Stimulated activated naive CD4-positive, alpha-beta T cell (primary cell): ENCODE measurements around the gene PLEKHA1.

Experiments
- DNase-seq, 6 experiments: peaks; one replicate each; lab custom pipeline; 2025; lab: John Stamatoyannopoulos, UW

The PLEKHA1 gene

DNA sequence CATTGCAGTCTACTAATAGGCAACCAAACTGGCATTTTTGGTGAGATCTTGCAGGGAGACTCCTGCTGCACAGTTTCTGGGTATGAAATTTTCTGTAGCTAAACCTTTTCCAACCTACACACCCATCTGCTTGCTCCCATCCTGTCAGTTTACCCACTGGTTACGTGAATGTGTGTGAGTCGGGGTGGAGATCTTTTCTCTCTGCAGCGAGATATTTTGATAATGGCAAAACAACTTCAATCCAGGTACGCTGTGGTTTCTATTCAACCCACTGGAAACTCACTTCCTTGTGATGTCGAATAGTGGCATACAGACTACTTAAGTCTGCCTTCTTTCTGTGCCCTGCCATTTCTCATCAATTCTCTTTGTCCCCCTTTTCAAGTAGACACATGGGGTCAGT lies 4.5 kb downstream of the PLEKHA1 start:
- peak in 2 of 6 experiments; percentile 9 to 19 for DNase-seq

DNA sequence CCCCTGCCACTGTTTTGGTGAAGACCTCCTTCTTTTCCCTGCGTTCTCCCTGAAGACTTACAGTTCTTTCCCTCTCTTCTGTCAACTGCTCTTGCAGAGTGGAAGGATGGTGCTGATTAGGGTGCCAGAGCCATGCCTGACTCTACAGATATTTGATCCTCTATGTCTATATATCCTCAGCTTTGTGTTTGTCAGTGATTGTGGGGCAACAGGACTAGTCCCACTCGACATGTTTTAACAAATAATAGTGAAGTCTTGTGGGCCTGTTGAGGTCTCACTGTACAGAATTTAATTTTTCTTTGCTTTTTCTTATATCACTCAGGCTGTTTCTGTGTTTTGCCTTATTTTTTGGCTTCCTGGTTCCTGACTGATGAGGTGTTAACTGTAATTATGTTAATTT lies 5.0 kb downstream of the PLEKHA1 start:
- DNase-seq: no peak

DNA sequence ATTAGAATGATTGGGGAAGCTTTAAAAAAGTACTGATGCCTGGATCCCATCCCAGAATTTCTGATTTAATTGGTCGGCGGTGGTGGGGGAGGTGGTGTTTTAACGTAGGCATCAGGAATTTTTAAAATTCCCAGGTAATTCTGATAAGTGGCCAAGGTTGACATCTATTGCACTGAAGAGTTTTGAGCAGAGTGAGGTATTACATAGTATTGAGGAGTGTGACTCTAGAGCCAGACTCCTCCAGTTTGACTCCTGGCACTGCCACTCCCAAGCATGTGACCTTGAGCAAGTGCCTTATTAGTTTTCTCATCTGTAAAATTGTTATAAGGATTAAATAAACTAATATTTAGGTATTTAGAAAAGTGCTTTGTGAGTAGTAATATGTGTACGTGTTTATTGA lies 6.2 kb downstream of the PLEKHA1 start:
- no peak for DNase-seq

DNA sequence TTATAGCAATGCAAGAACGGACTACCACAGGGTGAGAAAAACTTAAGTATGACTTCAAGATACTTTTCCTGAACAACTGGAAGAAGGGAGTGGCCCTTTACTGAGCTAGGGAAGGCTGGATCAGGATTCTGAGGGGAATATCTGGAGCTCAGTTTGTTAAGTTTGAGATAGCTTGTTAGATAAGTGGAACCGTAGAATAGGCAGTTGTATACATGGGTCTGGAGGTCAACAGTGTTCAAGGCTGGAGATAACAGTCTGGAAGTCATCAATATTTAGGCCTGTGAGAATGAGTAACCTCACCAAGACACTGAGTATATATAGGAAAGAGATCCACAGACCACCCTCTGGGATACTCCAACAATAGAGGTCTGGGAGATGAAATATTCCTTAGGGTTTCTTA lies 7.2 kb downstream of the PLEKHA1 start:
- no peak for DNase-seq

DNA sequence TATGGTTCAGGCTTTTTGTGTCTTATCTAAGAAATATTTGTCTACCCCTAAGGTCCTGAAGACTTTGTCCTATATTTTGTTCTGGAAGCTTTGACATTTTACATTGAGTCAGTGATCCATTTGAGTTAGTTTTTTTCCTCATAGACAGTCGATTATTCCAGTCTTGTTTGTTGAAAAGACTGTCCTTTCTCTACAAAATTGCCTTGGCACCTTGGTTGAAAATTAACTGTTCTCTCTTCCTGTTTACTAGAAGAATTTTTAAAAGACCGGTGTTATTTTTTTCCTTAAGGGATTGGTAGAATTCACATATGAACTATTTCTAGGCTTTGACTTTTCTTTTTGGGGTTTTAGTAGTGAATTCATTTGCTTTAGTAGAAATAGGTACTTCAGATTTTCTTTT lies 12.0 kb downstream of the PLEKHA1 start:
- DNase-seq: no peak

DNA sequence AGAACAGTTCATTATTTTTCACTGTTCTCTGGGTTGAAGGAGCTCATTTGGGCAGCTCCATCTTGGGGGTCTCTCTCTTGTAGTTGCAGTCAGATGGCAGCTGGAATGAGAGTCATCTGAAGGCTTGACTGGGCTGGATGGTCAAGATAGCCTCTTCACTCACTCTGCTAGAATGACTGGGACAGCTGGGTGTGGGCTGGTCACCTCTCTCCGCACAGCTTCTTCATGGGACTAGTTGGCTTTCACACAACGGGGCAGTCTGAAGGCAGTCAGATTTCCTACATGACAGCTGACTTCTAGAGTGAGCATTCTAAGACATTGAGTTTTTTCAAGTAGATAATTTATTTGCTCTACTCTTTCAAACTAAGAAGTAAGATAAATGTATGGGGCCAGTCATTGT lies 13.1 kb downstream of the PLEKHA1 start:
- DNase-seq: no peak

DNA sequence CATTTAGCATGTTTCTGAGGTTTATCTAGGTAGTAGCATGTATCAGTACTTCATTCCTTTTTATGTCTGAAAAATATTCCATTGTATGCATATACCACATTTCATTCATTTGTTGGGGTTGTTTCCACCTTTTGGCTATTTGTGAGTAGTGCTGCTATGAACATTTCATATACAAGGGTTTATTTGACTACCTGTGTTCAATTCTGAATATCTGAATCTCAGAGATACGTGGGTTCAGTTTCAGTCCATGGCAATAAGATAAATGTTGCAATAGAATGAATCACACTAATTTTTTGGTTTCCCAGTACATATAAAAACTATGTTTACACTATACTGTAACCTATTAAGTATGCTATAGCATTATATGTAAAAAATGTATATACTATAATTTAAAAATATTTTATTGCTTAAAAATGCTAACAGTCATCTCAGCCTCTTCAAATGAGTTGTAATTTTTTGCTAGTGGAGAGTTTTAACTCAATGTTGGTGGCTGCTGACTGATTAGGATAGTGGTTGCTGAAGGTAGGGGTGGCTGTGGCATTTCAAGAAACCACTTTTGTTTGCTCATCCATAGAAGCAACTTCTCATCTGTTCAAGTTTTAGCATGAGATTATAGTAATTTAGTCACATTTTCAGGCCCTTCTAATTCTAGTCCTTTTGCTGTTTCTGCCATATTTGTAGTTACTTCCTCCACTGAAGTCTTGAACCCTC lies 13.9 kb downstream of the PLEKHA1 start:
- no peak for DNase-seq

DNA sequence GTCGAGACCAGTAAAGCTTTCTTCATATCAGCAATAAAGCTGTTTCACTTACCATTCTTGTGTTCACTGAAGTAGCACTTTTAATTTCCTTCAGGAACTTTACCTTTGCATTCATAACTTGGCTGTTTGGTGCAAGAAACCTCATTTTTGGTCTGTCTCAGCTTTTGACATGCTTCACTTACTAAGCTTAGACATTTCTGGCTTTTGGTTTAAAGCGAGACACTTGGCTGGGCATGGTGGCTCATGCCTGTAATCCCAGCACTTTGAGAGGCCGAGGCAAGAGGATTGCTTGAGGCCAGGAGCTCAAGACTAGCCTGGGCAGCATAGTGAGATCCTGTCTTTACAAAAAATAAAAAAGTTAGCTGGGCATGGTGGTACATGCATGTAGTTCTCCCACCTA lies 15.8 kb downstream of the PLEKHA1 start:
- no peak for DNase-seq

DNA sequence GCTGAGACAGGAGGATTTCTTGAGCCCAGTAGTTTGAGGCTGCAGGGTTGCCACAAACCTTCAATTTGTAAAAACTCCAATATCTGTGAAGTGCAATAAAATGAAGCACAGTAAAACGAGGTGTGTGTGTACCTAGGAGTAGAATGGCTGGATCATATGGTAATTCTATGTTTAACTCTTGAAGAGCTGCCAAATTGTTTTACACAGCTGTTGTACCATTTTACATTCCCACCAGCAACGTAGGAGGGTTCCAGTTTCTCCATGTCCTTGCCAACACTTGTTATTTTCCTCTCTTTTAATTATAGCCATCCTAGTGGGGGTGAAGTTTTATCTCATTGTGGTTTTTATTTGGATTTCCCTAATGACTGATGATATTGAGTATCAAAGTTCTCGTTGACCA lies 16.2 kb downstream of the PLEKHA1 start:
- DNase-seq: no peak

DNA sequence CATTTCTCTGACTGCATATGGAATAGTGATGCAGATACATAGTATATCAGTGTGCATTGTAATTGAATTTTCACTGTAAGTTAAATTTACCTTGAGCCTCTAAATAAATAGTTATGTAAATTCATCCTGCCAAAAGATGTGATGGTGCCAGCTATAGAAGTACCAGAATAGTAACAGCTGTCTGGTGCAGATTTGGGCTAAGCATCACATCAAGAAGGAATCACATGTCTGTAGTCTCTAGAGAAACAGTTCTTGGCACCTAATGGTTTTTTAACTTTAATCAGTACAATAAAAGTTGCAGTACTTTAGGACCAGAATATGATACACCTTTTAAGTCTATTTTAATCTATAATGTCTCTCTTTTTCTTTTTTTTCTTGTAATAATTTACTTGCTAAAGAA lies 17.4 kb downstream of the PLEKHA1 start:
- no peak for DNase-seq

DNA sequence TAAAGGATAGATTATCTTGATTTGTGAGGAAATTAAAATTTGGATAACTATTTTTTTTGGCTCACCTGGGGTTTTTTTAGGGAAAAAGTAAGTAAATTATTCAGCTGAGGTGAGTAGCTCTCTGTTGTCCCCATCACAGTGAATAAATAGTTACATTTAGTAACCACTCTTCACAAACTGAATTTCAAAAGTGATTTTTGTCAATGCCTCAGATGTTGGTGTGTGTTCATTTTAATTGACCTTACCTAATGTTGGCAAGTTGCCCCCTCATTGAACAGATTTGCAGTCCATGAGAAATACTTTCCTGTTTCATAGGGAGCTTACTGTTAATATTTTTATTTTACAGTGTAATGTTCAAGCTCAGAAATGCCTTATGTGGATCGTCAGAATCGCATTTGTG lies 18.3 kb downstream of the PLEKHA1 start:
- no peak for DNase-seq

DNA sequence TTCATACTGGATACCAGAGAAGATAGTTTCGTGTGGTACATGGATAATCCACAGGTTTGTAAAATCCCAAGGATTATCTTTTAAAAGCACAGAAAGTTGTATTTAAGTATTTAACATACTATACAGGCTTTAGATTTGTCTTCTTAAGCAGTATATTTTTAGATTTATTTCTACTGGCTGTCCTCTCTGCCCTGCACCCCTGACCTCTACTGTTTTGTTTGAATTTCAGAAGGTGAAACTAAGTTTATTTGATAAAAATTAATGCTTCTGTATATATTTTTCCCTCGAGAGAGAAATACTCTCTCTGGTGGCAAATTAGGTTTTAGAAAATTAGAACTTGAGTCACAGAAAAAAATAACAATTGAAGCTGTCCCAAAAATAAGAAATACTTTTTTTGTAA lies 18.8 kb downstream of the PLEKHA1 start:
- DNase-seq: no peak

DNA sequence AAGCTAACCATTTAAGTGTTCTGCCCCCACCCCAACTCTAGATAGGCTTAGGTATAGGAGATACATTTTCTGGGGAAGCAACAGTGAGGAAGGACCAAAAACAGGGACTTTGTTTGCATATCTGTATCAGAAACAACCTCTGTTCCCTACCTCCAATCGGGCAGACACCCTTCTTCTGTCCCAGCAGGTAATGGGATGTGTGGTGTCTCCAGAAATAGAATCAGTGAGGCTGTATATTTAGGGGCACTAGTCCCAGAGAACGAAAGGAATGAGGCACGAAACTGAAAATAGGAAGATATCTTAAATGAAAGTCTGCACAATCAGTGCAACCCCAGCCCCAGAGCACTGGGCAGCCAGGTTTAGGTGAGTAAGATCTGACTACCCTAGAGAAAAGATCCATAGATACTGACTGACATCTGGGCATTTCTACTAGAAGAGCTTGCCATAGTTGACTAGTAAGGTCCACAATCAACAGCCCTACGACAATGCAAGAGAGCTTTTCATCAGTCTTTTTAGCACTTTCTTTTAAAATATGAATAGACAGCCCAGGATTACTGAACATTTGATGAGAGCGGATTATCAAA lies 28.1 kb downstream of the PLEKHA1 start:
- no peak for DNase-seq

DNA sequence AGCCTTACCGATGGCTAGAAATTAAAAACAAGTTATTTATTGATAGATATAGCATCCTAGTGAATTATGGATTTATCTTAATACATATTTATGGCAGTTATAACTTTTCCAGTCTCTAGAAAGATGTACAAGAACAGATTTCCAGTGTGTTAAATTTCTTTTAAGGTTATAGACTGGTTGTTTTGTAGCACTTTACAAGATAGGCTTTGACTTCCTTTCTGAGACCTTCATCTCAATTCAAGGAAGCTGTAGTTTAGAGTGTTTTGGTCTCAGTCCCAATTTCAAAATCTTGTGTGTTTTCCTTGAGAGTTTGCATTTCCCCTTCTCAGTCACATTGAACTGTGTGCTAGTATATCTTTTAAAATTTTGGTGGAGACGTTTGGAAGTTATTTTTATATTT lies 30.1 kb downstream of the PLEKHA1 start:
- peak in 2 of 6 experiments; percentile 4 to 14 for DNase-seq

DNA sequence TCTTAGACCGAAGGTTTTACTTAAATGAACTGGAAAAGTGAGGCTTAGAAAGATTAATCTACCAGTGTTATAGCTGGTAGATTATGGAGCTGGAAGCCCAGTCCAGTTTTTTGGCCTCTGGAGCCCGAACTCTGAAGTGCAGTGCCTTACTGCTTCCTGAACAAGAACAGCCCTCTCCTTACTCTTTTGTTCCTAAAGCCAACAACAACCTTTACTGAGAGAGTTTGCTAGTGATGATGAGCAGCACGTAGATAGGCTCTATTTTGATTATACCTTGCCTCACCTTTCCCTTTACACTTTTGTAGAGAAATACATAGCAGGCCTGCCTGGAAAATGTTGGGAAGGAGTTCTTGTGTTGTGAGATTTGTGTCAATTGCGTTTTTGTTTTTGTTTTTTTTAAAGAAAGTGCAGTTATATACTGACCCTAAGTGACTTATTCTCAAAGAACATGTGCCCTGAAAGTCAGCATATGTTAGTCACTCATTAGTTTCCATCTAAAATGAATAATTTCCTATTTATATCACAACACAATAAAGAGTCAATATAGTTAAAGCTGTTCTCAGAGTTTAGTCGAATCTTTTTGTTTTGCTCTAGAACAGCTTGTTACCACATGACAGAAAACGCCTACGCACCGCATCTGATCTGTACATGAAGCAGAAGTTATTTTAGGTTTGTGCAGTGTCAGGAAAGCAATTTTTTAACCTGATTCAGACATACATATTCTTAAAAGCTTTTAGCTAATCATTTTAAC lies 33.0 kb downstream of the PLEKHA1 start:
- DNase-seq: peak in 5 of 6 experiments; percentile 7 to 78 (median 65)

DNA sequence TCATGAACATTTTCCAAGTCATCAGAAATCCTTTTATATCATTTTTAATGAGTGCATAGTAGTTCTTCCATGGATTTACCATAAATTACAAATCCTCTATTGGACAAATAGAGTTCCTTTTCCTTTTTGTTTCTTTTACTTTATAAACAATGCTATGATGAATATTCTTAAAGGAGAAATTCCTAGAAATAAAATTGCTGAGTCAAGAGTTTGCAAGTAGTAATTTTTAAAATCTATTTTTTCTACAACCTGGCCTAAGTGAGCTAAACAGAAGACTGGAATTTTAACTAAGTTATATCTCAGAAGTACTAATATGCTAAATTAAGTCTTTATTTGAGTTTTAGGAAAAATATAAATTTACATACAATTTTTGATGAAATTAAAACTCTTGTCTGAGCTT lies 38.8 kb downstream of the PLEKHA1 start:
- no peak for DNase-seq

DNA sequence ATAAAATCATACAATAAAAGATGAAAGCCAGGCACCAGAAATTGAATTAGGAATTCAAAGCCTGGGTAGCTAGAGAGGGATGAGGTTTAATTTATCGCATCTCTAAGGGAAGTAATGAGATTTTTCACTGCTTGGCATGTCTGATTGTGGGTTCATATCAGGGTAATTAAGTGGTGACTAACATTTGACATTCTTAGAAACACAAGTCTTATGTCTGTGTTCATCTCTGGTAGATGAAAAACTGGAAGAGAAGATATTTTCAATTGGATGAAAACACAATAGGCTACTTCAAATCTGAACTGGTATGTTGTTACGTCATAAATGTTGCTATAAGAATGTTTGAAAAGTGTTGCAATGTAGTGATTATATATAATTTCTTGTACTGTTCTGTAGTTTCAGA lies 43.2 kb downstream of the PLEKHA1 start:
- no peak for DNase-seq

DNA sequence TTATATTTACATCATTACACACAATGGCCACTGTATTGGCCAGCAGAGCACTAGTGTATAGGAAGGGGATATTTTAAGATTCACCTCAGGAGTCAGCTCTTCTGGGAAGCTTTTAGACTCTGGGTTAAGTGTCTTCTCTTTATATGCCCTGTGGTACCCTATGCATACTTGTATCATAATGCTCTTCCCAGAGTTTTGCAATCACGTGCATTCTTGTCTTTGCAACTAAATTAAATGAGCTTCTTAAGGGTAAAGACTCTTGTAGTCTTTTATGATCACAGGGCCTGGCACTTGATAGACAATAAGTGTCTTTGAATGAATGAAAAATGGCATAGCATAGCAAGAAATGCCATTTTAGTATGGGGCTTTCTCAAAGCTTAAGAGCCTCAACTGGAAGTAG lies 44.5 kb downstream of the PLEKHA1 start:
- no peak for DNase-seq

DNA sequence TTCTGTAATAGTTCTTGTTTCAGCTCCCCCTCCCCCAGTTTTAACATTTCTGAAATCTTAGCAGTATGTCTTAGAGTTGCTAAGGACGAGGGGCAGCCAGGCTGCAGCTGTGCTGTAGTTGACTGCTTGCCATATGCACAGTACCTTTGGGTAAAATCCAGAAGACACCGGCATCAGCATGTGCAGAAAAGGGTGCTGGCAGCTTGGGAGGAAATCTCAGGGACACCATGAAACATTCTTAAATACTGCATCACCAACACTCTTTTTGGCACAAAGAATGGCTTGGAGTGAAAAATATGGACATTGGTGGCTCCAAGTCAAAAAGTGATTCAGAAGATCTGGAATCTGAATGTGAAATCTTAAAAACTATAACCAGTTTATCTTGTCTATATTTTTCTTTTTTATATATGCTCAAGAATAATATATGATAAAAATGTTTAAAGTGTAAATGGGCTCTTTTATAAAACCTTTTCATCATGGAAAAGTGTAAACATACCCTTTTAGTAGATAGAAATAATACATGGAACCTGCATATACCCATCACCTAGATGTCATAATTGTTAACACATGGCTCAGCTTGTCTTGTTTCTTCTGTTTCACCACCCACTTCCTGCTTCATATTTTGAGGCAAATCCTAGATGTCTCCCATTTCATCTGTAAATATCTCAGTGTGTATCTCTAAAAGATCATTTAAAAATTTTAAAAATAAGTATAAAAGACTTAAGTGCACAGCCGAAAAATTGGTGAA lies 45.5 kb downstream of the PLEKHA1 start:
- DNase-seq: no peak

DNA sequence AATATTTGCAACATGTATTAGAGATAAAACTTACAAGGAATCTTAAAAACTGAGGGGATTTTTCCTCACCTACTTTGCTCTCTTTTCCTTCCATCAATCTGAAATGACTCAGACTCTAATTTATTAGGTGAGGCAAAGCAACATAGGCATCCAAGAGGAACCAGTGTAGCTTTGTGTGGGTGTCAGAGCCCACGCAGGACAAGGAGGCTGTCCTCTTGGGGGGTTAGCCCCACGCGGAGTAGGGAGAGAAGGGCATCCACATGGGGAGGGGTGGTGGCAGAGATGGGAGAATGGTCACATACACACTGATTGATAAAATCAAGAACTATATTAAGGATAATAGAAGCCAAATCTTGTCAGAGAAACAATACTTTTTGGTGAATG lies 46.1 kb downstream of the PLEKHA1 start:
- no peak for DNase-seq

DNA sequence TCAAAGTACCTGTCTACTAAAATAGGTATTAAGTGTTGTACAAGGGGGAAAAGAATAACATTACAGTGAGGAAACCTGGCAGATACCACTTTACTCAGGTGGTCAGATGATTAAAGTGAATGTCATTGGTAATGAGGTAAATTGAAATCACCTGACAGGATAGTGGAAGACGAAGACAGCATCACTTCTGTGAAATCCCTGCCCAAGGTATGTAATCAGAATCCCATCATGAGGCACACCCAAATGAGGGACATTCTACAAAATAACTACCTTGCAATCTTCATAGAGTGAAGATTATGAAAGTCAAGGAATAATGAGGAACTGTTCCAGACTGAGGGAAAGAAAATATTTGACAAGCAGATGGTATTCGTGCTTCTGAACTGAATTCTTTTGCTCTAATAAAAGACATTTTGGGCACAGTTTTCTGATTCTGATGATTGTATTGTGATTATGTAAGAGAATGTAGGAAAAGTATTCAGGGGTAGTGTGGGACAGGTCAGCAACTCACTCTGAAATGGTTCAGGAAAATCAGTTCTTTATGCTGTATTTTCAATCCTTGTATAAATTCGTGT lies 46.6 kb downstream of the PLEKHA1 start:
- DNase-seq: no peak

DNA sequence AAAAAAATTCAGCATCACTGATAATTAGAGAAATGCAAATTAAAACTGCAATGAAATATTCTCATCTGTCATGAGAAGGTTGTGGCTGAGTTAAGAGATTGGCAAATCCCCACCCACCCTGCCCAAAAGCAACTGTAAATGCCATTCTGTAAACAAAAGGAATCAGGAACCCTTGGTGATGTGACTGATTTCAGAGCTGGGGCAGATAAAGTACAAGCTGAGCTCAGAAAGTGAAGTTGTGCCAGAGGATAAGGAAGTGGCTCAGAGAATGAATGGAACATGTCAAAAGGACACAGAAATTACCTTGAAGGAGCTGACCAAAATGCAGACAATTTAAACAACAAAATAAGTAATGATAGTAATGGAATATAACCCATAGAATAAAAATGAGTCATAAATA lies 47.2 kb downstream of the PLEKHA1 start:
- DNase-seq: no peak
